HG02571 (cell line): Measurements from ENCODE around the gene RTCB.
"Not testable (repeated sequence)": the region's sequence is repeated elsewhere in the genome, so short reads cannot be mapped to it uniquely, and the experiment has no call there.

ENCODE experiments used
- ATAC-seq: cut with Tn5 transposase; IDR thresholded peaks from one replicate; pipeline ENCODE4 v1.9.1; 2021; ENCODE audit warnings: mild to moderate bottlenecking, moderate library complexity; ENCODE audit not compliant: unreplicated experiment

RTCB gene

DNA sequence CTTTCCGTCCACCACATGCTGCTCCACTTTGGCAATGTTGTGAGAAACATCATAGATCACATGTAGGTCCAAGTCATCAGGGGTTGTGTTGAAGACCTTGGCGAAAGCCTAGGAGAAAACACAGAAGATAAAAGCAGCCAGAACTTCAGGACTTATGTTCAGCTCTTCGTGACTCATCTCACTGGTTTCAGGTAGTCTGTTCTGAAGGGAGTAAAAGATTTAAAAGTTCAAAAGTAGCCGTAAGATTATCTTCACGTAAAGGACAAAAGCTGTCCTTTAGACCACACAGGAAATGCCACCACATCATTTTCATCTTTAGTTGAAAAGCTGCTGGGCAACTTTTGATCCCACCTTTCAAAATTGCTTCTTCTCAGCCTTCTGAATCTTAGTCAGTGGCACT, 16.9 kb downstream of the RTCB start:
- ATAC-seq, result no peak

DNA sequence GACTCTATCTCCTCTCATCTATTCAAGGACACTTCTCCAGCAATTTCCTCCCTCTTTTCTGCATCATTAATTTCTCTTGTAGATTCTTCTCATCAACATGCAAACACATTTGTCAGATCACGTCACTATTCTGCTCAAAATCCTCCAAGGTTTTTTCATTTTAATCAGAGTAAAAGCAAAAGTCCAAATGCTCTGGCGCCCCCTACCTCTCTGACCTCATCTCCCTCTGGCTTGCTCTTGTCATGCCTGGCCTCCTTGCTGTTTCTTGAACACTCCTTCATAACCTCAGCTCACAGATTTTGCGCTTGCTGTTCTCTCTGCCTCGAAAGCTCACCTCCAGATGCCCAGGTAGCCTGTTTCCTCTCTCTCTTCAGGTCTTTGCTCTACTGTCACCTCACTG, 22.4 kb downstream of the RTCB start:
- ATAC-seq, result no peak

DNA sequence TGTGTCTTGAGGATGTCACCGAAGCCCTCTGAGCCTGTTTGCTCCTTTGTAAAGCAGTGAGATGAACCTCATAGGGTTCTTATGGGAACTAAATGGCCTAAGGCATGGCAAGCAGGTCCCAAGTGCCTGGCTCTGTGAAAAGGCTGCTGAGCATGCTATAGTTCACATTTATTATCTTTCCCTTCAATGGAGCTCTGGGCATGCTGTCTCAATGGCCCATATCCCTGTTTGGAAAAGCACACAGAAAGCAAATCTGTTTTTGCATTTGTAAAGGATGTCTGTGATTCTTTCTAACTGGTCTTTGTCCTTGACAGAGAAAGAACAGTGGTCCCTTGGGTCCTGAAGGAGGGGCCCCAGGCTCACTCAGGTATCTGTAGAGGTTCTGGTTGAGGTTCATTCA, 26.4 kb downstream of the RTCB start:
- ATAC-seq, result no peak

DNA sequence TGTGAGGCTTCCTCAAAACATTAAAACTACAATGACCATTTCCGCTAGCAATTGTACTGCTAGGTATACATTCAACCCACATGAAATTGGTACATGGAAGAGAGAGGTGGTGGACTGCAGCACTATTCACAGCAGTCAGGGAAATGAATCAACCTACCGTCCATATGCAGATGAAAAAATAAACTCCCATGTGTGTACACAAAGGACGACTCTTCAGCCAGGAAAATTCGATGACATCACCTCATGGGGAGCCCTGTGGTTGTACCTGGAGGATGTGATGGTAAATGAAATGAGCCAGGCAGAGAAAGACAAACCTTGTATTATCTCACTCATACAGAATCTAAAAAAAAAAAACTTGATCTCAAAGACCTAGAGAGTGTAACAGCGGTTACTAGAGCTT, 31.1 kb downstream of the RTCB start:
- ATAC-seq, result no peak

DNA sequence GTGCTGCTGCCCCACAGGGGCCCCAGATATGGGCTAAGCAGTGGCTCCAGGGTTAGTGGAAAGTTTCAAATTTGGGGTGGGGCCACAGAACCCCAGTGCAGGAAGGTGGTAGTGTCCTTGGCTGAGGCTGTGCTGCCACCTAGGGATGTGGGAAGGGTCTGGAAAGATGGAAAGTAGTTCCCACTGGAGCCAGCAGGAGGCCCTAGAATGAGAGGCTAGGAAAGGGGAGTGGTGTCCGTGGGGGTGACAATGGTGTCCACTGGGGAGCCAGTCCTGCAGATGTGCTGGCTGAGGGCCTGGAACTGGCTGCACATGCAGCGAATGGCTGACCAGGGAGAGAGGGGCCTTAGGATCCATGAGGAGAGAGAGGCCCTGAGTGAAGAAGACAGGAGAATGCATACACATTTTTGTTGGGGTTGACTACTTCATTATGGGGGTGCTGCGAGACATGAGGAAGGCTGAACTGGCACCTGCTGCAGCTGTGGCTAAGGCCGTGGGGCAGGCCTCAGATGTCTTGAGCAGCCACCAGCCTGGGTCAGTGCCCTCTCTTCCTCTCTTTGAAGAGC, 33.3 kb downstream of the RTCB start:
- no peak for ATAC-seq

DNA sequence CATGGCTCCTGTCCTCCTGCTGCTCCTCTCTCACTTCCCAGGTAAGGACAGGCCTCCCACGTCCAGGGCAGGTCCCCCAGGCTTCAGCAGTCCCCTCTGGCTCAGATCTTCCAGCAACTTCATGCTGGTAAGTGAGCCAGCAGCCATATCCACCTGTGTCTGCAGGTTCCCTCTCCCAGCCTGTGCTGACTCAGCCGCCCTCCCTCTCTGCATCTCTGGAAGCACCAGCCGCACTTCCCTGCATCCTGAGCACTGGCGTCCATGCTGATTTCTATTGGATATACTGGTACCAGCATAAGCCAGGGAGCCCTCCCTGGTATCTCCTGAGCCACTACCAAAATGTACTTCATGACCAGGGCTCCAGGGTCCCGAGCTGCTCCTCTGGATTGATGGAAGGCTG, 35.4 kb downstream of the RTCB start:
- ATAC-seq, result no peak

DNA sequence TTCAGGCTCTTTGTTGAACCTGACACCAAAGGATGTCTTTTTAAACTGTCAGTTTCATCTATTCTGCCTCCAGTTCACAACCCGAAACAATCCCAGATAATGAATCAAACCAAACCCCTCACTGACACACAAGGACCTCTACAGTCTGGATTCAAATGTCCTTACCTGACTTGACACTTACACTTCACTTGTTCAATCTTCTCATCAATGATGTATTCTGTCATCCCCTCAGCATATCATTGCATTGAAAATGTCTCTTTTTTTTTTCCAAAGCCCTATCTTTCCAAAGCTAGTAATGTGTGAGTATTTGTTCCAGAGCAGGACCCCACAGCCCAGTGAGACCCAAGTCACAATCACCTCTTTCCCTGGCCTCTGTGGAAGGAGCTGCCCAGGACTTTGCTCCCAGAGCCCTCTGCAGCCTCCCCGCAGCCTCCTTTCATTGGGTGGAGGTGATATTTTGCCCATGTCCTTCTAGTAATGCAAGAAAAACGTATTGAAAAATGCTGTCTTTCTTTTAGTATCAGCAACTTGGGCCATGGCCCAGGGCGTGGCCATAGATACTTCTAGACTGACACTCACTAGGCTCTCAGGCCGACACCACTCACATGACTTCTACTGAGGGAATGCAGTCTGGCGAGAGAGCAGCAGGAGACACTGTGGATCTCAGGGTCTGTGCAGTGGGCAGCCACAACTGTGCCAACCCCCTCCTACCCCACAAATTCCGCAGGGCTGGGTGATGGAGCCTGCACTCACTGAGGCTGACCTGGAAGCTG, 36.2 kb downstream of the RTCB start:
- ATAC-seq, result no peak

DNA sequence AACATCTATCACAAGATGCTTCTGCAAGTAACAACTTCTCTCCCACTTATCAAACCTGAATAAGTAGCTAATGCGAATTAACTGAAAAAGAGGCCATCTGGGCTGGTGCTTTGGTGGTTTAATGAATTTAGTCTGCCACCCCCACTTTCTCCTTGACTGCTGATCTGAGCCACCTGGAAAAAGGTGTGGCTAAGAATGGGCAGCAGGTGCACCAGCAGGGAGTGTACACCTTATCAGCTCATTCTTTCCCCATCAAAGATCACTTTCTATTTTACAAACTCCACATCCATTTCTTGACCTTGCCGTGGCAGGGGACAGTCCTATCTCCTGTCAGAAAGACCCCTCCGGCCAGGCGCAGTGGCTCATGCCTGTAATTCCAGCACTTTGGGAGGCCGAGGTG, 47.8 kb downstream of the RTCB start:
- no peak for ATAC-seq

DNA sequence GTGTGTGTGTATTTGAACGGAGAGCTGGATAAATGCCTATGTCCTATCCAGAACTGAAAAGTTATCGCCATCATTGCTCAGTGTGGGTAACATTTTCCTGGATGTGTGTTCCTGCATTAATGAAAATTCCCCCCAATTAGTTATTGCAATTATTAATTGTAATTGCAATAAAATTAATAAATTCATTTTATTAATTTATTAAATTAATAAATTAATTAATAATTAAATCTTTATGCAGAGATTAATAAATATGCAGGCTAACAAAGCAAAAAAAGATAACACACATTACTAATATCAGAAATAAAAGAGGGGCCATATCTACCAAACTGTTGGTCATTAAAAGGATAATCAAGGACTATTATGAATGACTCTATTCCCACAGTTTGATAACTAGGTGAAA, 50.8 kb downstream of the RTCB start:
- ATAC-seq, result no peak

DNA sequence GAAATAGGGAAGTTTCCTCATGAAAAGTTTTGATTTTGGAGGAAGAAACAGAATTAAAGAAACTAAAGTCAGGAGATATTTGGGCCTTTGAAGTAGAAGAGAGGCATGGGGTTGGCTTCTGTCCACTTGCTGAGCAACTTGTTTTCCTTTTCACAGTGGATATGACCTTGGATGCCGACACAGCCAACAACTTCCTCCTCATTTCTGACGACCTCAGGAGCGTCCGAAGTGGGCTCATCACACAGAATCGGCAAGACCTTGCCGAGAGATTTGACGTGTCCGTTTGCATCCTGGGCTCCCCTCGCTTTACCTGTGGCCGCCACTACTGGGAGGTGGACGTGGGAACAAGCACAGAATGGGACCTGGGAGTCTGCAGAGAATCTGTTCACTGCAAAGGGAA, 52.0 kb downstream of the RTCB start:
- ATAC-seq, result not testable (repeated sequence)

DNA sequence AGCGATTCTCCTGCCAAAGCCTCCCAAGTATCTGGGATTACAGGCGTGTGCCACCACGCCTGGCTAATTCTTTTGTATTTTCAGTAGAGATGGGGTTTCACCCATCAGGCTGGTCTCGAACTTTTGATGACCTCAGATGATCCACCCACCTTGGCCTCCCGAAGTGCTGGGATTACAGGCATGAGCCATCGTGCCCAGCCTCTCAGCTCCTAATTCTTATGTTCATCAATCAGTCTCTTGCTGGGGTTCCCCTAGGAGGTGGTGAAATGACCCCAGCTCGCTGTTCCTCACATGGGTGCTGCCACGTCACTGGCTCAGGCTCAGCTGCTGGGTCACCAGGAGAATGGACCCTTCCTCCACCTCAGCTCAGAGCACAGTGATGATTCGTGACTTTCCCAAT, 54.5 kb downstream of the RTCB start, which contains the start of gene RFPL3:
Gene RFPL3 (plus strand): TSS at position 301 of the 400 bp plus-strand sequence. CDS start 205 bp downstream, outside the sequence.
- not testable (repeated sequence) for ATAC-seq

DNA sequence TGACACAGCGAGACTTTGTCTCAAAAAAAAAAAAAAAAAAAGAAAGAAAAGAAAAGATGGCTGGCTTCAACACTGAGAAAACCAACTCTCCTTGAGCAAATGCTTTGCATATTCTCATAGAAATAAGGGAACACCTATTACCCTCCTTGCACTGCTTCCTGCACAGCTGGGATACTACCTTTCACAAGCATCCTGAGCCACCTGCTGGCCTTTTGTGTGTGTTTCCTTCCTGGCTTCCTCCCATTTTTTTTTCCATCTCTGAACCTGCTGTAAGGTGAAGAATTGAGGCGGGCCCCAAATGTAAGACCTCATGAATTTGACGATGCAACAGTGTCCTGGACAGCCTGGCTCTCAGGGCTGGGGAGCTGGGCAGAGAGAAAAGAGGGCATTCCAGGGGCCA, 56.3 kb downstream of the RTCB start:
- no peak for ATAC-seq

DNA sequence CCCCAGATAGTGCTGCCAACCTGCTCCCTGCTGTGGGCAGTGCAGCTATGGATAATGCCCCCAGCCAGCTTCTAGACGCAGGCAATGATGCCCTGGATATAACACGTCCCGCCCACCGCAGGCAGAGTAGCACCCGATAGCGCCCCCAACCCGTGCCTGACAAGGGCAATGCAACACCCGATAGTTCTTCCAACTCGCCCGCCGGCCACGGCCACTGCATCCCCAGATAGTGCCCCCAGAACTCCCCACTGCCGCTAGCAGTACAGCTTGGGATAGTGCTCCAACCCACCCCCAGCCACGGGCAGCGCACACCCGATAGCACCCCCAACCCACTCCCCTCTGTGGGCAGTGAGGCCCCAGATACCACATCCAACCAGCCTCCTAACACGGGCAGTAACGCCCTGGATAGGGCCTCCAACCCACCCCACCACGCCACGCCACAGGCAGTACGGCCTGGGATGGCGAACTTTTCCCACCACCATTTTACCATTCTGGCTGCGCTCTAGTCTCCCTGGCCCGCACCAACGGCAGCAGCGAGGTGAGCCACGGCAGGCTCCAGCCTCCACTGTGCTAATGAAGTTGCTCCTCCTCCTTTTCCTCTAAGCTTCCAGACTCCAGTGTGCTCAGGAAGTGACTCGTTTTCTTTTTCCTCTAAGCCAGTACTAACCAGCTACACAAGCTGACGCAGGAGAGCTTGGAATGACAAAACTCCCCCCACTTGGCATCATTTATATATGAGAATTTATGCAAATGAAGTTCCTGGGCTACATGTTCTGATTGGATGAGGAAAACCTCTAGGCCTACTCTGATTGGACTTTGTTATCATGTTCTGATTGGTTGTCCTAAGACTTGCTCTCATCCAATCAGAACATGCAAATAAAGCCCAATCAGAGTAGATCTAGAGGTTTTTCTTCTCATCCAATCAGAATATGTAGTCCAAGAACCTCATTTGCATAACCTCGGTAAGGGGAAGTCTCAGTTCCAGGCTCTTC, 57.4 kb downstream of the RTCB start:
- ATAC-seq, result no peak

DNA sequence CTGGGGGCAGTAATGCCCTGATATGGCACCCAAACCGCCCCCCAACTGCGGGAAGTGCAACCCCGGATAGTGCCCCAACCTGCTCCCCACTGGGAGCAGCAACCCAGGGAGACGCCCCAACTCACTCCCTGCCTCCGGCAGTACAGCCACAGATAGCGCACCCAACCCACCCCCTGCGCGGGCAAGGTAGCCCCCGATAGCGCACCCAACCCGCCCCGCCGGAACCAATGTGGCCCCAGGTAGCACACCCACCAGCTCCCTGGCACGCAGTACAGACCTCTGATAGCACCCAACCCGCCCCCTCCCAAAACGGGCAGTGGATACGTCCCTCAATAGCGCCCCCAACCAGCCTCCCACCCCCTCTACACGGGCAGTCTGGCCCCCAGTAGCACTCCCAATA, 58.2 kb downstream of the RTCB start:
- no peak for ATAC-seq

DNA sequence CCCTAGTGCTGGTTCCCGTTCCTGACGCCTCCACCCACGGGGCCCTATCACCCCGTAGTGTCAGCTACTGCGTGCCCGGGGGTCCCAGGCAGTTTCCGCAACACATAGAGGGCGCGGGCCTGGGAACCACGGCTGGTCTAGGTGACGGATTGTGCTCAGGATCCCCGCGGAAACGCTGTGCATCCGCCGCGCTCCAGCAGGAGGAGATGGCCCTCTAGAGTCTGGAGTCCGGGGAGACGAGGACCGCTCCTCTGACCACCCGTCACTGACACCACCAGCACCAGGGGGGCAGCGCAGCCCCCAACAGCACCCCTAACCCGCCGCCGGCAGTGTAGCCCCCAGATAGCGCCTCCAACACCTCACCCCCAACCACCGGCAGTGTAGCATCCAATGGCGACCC, 58.8 kb downstream of the RTCB start:
- no peak for ATAC-seq

DNA sequence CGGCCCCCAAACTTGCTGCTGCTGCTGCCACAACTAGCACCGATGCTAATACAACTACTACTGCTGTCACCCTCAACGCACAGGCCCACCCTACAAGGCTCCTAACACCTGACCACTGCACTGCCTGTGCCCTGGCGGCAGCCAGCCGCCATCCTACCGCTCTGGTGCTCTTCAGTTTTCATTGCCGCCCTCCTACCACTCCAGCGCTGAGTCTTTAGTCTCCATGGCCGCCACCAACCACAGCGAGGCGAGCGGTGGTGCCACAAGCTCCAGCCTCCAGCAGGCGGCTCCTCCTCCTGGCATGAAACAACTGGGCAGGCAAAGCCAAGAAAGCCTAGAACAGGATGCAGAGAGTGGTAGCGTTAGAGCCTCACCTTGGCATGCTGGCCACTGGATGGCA, 59.4 kb downstream of the RTCB start:
- ATAC-seq, result no peak

DNA sequence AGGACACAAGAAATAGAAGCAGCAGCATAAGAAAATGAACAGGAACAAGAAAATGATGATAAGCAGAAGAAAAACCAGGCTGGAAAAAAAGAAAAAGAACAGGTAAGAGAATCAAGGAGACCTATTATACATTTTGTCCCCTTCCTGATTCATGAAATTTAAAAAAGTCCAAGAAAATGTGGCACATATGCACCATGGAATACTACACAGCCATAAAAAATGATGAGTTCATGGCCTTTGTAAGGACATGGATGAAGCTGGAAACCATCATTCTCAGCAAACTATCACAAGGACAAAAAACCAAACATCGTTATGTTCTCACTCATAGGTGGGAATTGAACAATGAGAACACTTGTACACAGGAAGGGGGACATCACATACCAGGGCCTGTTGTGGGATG, 60.2 kb downstream of the RTCB start:
- not testable (repeated sequence) for ATAC-seq

DNA sequence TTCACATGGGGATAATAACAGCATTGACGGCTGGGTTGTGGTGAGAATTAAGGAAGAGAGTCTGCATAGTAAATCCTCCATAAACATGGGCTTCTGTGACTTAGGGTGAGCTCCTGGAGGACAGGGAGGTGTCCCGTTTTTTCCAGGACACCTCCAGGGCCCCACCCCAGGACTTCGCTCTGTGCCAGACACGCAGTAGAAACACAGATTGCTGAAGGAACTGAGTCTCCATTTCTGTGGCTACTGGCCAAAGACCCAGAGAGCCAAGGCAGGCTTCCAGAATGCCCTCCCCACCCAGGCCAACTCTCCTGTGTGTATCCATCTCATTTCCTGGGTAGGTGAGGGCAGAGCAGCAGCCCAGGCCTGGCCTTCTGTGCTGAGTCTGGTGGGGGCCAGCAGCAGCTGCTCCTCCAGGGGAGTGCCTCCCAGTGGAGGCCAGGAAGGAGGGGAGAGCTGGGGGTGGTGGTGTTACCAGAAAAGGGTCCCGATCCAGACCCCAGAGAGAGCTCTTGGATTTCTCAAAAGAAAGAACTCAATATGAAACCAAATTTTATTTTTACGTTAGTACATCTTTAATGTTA, 63.9 kb downstream of the RTCB start:
- no peak for ATAC-seq

DNA sequence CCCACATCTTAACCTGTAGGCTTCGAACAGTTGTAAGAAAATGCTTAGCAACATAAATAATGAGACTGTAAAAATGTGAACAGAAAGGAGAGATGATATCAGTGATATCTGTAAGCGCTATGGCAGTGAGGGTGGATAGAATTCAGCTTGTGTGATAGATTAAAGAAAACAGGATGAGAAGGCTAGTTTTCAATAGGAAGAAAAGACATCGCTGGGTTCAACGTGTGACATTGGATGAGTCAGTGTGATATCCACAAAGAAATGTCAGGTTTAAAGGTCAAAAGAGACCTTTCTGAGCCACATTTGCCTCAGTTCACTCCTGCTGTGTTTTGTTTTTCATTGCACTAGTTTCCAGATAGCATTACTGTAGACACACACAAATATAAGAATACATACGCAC, 68.1 kb downstream of the RTCB start:
- ATAC-seq, result no peak

DNA sequence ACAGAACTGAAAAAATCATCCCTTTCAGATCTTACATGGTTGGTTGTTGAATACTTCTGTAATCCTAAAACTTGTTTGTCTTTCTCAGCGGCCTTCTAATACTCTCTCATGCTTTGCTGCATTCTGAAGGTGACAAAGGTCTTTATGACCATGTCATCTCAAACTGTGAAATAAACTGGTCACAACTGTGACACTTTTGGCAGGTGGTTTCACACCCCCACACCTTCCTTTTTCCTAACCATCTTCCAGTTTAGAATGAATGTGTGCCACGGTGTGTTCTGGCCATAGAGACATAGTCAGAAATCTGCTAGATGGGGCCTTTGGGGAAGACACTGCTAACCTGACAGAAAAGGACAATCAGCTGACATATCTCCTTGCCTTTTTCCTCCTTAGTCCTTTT, 69.1 kb downstream of the RTCB start:
- no peak for ATAC-seq

DNA sequence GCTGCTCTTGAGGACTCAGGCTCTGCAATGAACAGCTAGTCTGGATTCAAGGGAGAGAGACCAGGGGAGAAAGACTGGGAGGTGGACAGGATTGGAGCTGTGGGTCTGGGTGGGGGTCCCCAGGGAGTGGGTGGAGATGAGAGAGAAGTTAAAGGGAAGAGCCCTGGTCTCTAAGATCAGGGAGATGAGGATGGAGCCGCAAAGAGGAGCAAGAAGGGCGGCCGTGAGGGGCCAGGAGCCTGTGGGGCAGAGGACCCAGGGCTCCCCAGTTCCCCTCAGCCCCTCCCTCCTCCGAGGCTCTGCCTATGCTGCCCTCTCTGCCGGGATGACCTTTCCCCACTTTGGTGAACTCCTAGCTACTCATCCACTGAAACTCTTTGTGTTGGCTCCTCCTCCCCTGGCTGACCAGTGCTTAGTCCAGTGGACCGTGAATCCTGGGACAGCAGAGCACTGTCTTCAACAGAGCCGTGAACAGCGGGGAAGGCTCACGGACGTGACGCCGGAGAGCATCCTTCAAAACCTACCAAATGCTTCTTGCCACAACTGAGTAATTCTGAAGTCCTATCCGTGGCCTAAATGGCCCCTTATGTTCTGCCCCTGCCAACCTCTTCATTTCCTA, 70.8 kb downstream of the RTCB start:
- no peak for ATAC-seq
